HCT116 (cell line): Measurements from ENCODE around the gene GRID2. TPM values are rescaled to one million over a fixed set of nuclear protein-coding genes. Genes with fewer than 3 reads are reported as not detected.

ENCODE experiments used
- ATAC-seq: fragments of 200-7000 bp; cut with Tn5 transposase; 2 replicates; pipeline ENCODE4 v1.9.1; 2020; ENCODE audit warnings: mild to moderate bottlenecking, moderate library complexity
- BruUV-seq: library from RNA; stranded (reverse); fragments of 400-500 nt; replicated peaks from 2 replicates; lab custom pipeline; 2021; lab: Mats Ljungman, UMichigan
- CTCF ChIA-PET: fragments of 300-600 bp; sonication (Branson Sonifier 250); formaldehyde crosslinking; loops from one replicate; lab custom pipeline; 2021; ENCODE audit warnings: antibody characterized with exemption; lab: Charles Lee
- POLR2A ChIA-PET: fragments of 300-600, 350-600 bp; sonication (Branson Sonifier 250); formaldehyde crosslinking; loops from one replicate; lab custom pipeline; 2021; ENCODE audit warnings: antibody characterized with exemption; lab: Charles Lee
- RAD21 ChIA-PET, 2 experiments: fragments of 300-600 bp; sonication (Branson Sonifier 250); formaldehyde crosslinking; loops; one replicate each; lab custom pipeline; 2023; ENCODE audit warnings: low total read pairs in 2 of 2; ENCODE audit not compliant: uncharacterized antibody in 2 of 2, unreplicated experiment in 2 of 2, low non-redundant PET in 1 of 2; lab: Charles Lee
- DNase-seq: peaks from one replicate; pipeline ENCODE4 v3.0.0-alpha.2; 2010; ENCODE audit warnings: low read depth, low spot score
- H2AFZ ChIP-seq: fragments of 200-600 bp; shearing (Covaris generic), sonication (generic); 2 replicates; pipeline ENCODE4 v1.6.1; 2017; ENCODE audit warnings: low read depth, mixed run types, mixed read lengths, antibody characterized with exemption, low read length; ENCODE audit not compliant: poor library complexity, severe bottlenecking
- H3K27ac ChIP-seq: 2 replicates; pipeline ENCODE4 v1.5.1; 2012; ENCODE audit warnings: low read depth, low read length
- H3K27me3 ChIP-seq: fragments of 200-600 bp; sonication (generic); 2 replicates; pipeline ENCODE4 v1.6.1; 2016; ENCODE audit warnings: mixed run types, low read length, mixed read lengths; ENCODE audit not compliant: insufficient read depth
- H3K36me3 ChIP-seq, 2 experiments: fragments of 200-500 bp in 1 of 2; fragments of 200-600 bp in 1 of 2; sonication (Bioruptor generic) in 1 of 2; sonication (generic) in 1 of 2; 2 replicates each; pipeline versions ENCODE4 v1.5.1 to v1.6.1; 2014 to 2016; ENCODE audit warnings: low read length in 2 of 2, inconsistent platforms in 1 of 2, mixed read lengths in 1 of 2, mixed run types in 1 of 2; ENCODE audit not compliant: insufficient read depth in 2 of 2, control insufficient read depth in 1 of 2
- H3K4me1 ChIP-seq, 2 experiments: fragments of 200-600 bp in 1 of 2; sonication (generic) in 1 of 2; 2 replicates each; pipeline versions ENCODE4 v1.5.1 to v1.6.1; 2012 to 2017; ENCODE audit warnings: low read length in 2 of 2, inconsistent platforms in 1 of 2, mild to moderate bottlenecking in 1 of 2, mixed read lengths in 1 of 2, mixed run types in 1 of 2, moderate library complexity in 1 of 2; ENCODE audit not compliant: insufficient read depth in 2 of 2, control insufficient read depth in 1 of 2
- H3K4me2 ChIP-seq: fragments of 200-600 bp; sonication (generic); 2 replicates; pipeline ENCODE4 v1.6.1; 2017; ENCODE audit warnings: mixed run types, low read length, mixed read lengths
- H3K4me3 ChIP-seq, 2 experiments: fragments of 200-600 bp in 1 of 2; sonication (generic) in 1 of 2; replicated peaks in 1 of 2; 2 replicates each; pipeline ENCODE4 v1.5.1; 2011 to 2016; ENCODE audit warnings: low read length in 2 of 2, control low read depth in 1 of 2, low read depth in 1 of 2, mild to moderate bottlenecking in 1 of 2, mixed read lengths in 1 of 2, mixed run types in 1 of 2
- H3K79me2 ChIP-seq: fragments of 200-600 bp; sonication (generic); 2 replicates; pipeline ENCODE4 v1.6.1; 2017; ENCODE audit warnings: mild to moderate bottlenecking, mixed run types, low read length, moderate library complexity, mixed read lengths; ENCODE audit not compliant: insufficient read depth
- H3K9ac ChIP-seq: fragments of 200-600 bp; sonication (generic); 2 replicates; pipeline ENCODE4 v1.6.1; 2016; ENCODE audit warnings: low read length, mixed read lengths
- H3K9me2 ChIP-seq: fragments of 200-600 bp; sonication (generic), shearing (Covaris generic); 2 replicates; pipeline ENCODE4 v1.6.1; 2017; ENCODE audit warnings: mixed run types, mild to moderate bottlenecking, moderate library complexity; ENCODE audit not compliant: insufficient read depth
- H3K9me3 ChIP-seq, 2 experiments: fragments of 200-500 bp in 1 of 2; fragments of 200-600 bp in 1 of 2; sonication (Bioruptor generic) in 1 of 2; sonication (generic) in 1 of 2; 2 replicates each; pipeline ENCODE4 v1.6.1; 2014 to 2017; ENCODE audit warnings: low read length in 2 of 2, mixed read lengths in 2 of 2, inconsistent platforms in 1 of 2, low read depth in 1 of 2, mild to moderate bottlenecking in 1 of 2, mixed run types in 1 of 2, moderate library complexity in 1 of 2; ENCODE audit not compliant: control insufficient read depth in 1 of 2, insufficient read depth in 1 of 2
- H4K20me1 ChIP-seq: fragments of 200-600 bp; sonication (generic), shearing (Covaris generic); 2 replicates; pipeline ENCODE4 v1.6.1; 2017; ENCODE audit warnings: mixed run types, mild to moderate bottlenecking, moderate library complexity; ENCODE audit not compliant: insufficient read depth
- ATF3 ChIP-seq: IDR thresholded peaks from 2 replicates; pipeline ENCODE4 v1.6.1; 2012
- CBX3 ChIP-seq: IDR thresholded peaks from 2 replicates; pipeline ENCODE4 v1.6.1; 2012; ENCODE audit warnings: low read depth
- CEBPB ChIP-seq: IDR thresholded peaks from 2 replicates; pipeline ENCODE4 v1.6.1; 2012; ENCODE audit warnings: low read depth
- ELF1 ChIP-seq: IDR thresholded peaks from 2 replicates; pipeline ENCODE4 v1.6.1; 2012; ENCODE audit warnings: low read depth, borderline replicate concordance
- FOSL1 ChIP-seq: IDR thresholded peaks from 2 replicates; pipeline ENCODE4 v1.6.1; 2012; ENCODE audit warnings: low read depth
- JUND ChIP-seq: IDR thresholded peaks from 2 replicates; pipeline ENCODE4 v1.6.1; 2012
- POLR2A ChIP-seq: IDR thresholded peaks from 2 replicates; pipeline ENCODE4 v1.7.0; 2011; ENCODE audit warnings: borderline replicate concordance; ENCODE audit not compliant: insufficient read depth, insufficient read length; ENCODE audit errors: extremely low read depth
- POLR2AphosphoS5 ChIP-seq: IDR thresholded peaks from 2 replicates; pipeline ENCODE4 v1.6.1; 2011; ENCODE audit warnings: mild to moderate bottlenecking, low read depth, low read length, moderate library complexity
- RAD21 ChIP-seq: IDR thresholded peaks from 2 replicates; pipeline ENCODE4 v1.6.1; 2012; ENCODE audit warnings: low read depth, mild to moderate bottlenecking
- REST ChIP-seq: IDR thresholded peaks from 2 replicates; pipeline ENCODE4 v1.6.1; 2012; ENCODE audit warnings: low read depth
- SIN3A ChIP-seq: IDR thresholded peaks from 2 replicates; pipeline ENCODE4 v1.6.1; 2012; ENCODE audit warnings: low read depth
- SP1 ChIP-seq: IDR thresholded peaks from 2 replicates; pipeline ENCODE4 v1.6.1; 2012; ENCODE audit warnings: low read depth
- TCF7L2 ChIP-seq: IDR thresholded peaks from 2 replicates; pipeline ENCODE4 v1.7.0; 2011; ENCODE audit warnings: borderline replicate concordance, inconsistent platforms; ENCODE audit not compliant: insufficient read depth, insufficient read length; ENCODE audit errors: extremely low read depth
- YY1 ChIP-seq: IDR thresholded peaks from 2 replicates; pipeline ENCODE4 v1.6.1; 2011; ENCODE audit warnings: low read length, low read depth, moderate library complexity, mild to moderate bottlenecking; ENCODE audit not compliant: insufficient replicate concordance; ENCODE audit errors: extremely low read depth
- ZBTB33 ChIP-seq: IDR thresholded peaks from 2 replicates; pipeline ENCODE4 v1.6.1; 2011; ENCODE audit warnings: mild to moderate bottlenecking, low read length, moderate library complexity; ENCODE audit not compliant: insufficient replicate concordance; ENCODE audit errors: extremely low read depth
- ZNF274 ChIP-seq: fragments of 200-500 bp; sonication (Bioruptor generic); IDR thresholded peaks from 2 replicates; pipeline ENCODE4 v1.6.1; 2014; ENCODE audit warnings: mild to moderate bottlenecking, low read depth, low read length, inconsistent platforms
- intact Hi-C: fragments of 100-400 bp; cut with micrococcal nuclease; formaldehyde crosslinking; loops from 2 replicates; pipeline ENCODE4 v1.10.0; 2022
- total RNA-seq: library from RNA; stranded (reverse); gene quantifications from one replicate; pipeline ENCODE4 v1.2.1, GENCODE V29; 2021; ENCODE audit not compliant: unreplicated experiment

Gene GRID2
- total RNA-seq, 1 experiment from 2014 or later, result not detected

GRCh38 chr4:92519727-92520126 lies 216.0 kb downstream of the GRID2 start:
- H4K20me1 ChIP-seq, result no peaks in the 10 kb centered on the region
- no peaks in the 10 kb centered on the region for H3K4me1 ChIP-seq
- no peak overlapping the region for H3K4me2 ChIP-seq
- intact Hi-C loops, result no loop called here
- H3K9me2 ChIP-seq, result no peaks in the 10 kb centered on the region
- no peaks in the 10 kb centered on the region for H3K79me2 ChIP-seq
- no peaks in the 10 kb centered on the region for H3K36me3 ChIP-seq
- DNase-seq (no peak), ATAC-seq (no peak)
- CTCF ChIA-PET, result no interaction called here
- H3K9ac ChIP-seq, result no peak overlapping the region
- no TSS peak for BruUV-seq
- no peak overlapping the region for H3K4me3 ChIP-seq
- RAD21 ChIA-PET, result no interaction called here
- TF ChIP-seq POLR2AphosphoS5 (no peak), SP1 (no peak), REST (no peak), POLR2A (no peak), ZNF274 (no peak), ELF1 (no peak), CBX3 (no peak), TCF7L2 (no peak), RAD21 (no peak), JUND (no peak), ATF3 (no peak), YY1 (no peak), SIN3A (no peak), ZBTB33 (no peak), FOSL1 (no peak), CEBPB (no peak)
- no peaks in the 10 kb centered on the region for H3K27me3 ChIP-seq
- H2AFZ ChIP-seq, result no peak overlapping the region
- no peaks in the 10 kb centered on the region for H3K9me3 ChIP-seq
- no peak overlapping the region for H3K27ac ChIP-seq
- POLR2A ChIA-PET, result no interaction called here
